22Rv1 (cell line): ENCODE data around the gene TMEM9.

Experiments
- CTCF ChIP-seq: fragments of 450-650 bp; IDR thresholded peaks from 2 replicates; pipeline ENCODE4 v1.5.1; 2017; ENCODE audit warnings: mild to moderate bottlenecking
- ZFX ChIP-seq: fragments of 450-650 bp; IDR thresholded peaks from 2 replicates; pipeline ENCODE4 v1.6.1; 2017; ENCODE audit warnings: antibody characterized with exemption, borderline replicate concordance

DNA sequence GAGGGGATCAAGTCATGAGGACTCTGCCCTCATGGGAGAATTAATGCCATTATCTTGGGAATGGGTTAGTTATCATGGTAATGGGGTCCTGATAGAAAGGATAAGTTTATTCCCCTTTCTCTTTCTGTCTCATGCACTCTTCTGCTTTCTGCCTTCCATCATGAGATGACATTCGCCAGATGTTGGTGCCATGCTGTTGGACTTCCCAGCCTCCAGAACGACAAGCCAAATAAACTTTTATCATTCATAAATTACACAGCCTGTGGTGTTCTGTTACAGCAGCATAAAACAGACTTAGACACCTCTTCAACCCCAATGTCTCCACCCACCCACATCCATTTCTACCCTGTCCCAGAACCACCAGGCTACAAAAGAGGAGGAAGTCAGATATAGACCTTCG is 24.4 kb upstream of the TMEM9 start:
- TF ChIP-seq CTCF (no peak), ZFX (no peak)
